K562 (cell line): ENCODE measurements around the gene FN3KRP. TPM values are rescaled to one million over a fixed set of nuclear protein-coding genes. Genes with fewer than 3 reads are reported as not detected.
A peak's percentile ranks its signal among the peaks of the same experiment; 100 is the strongest.

Experiments used
- ATF6 ChIP-seq: sonication (generic); formaldehyde crosslinking; IDR thresholded peaks from 2 replicates; pipeline ENCODE4 v1.4.0; 2020; ENCODE audit warnings: mild to moderate bottlenecking, missing genetic modification reagents
- E2F6 ChIP-seq, 2 experiments: IDR thresholded peaks; 2 replicates each; pipeline ENCODE4 v1.6.1; 2011; ENCODE audit warnings: borderline replicate concordance in 1 of 2, control low read depth in 1 of 2, low read depth in 1 of 2, low read length in 1 of 2, mild to moderate bottlenecking in 1 of 2, mixed read lengths in 1 of 2, moderate library complexity in 1 of 2; ENCODE audit not compliant: insufficient read depth in 1 of 2, insufficient read length in 1 of 2, poor library complexity in 1 of 2, severe bottlenecking in 1 of 2; ENCODE audit errors: extremely low read depth in 1 of 2
- ETV5 ChIP-seq: sonication (generic); formaldehyde crosslinking; IDR thresholded peaks from 2 replicates; pipeline ENCODE4 v1.4.0; 2020; ENCODE audit warnings: low read depth, mild to moderate bottlenecking, missing genetic modification reagents
- POLR2AphosphoS2 ChIP-seq: IDR thresholded peaks from 2 replicates; pipeline ENCODE4 v1.6.1; 2012; ENCODE audit warnings: low read length, improper control_type of control experiment
- TFAP4 ChIP-seq: sonication (generic); formaldehyde crosslinking; IDR thresholded peaks from 2 replicates; pipeline ENCODE4 v1.8.0; 2022; ENCODE audit warnings: missing genetic modification reagents, mild to moderate bottlenecking, moderate library complexity, borderline replicate concordance
- ZBTB7A ChIP-seq: IDR thresholded peaks from 2 replicates; pipeline ENCODE4 v1.6.1; 2011; ENCODE audit warnings: low read depth, mild to moderate bottlenecking, low read length, moderate library complexity, borderline replicate concordance; ENCODE audit not compliant: control insufficient read depth
- ZC3H8 ChIP-seq: fragments of 450-650 bp; IDR thresholded peaks from 2 replicates; pipeline ENCODE4 v1.6.1; 2017
- ZNF197 ChIP-seq: fragments of 200-800 bp; sonication (Bioruptor generic); IDR thresholded peaks from 2 replicates; pipeline ENCODE4 v1.6.1; 2016; ENCODE audit warnings: low read depth, missing genetic modification characterization, missing compliant biosample characterization
- polyA plus RNA-seq, 8 experiments: library from polyadenylated mRNA; depleted of rRNA in 4 of 8; stranded (reverse) in 5 of 8; unstranded in 3 of 8; fragments of >200 nt; fragmentation: Nextera tagmentation in 2 of 8; fragmentation: Illumina TruSeq in 1 of 8; extraction: Ambion mirVana in 2 of 8; extraction: Trizol in 1 of 8; gene quantifications; 2 replicates each; pipeline versions ENCODE4 v1.2.1 to v1.2.3, GENCODE V29; 2011 to 2014; ENCODE audit warnings: inconsistent platforms in 1 of 8, missing spikeins in 1 of 8
- total RNA-seq, 7 experiments: library from RNA; depleted of rRNA in 6 of 7; stranded (reverse); fragments of >200 nt in 6 of 7; fragmentation: Illumina TruSeq in 2 of 7; extraction: Trizol in 2 of 7; gene quantifications; 2 replicates each; pipeline versions ENCODE4 v1.2.1 to v1.2.3, GENCODE V29; 2011 to 2021; ENCODE audit warnings: low replicate concordance in 1 of 7
- TF ChIP-seq, protein P1 (sequence below): sonication (generic); formaldehyde crosslinking; IDR thresholded peaks from 2 replicates; pipeline ENCODE4 v1.8.0; 2022; ENCODE audit warnings: mild to moderate bottlenecking, missing genetic modification reagents
- TF ChIP-seq, protein P2 (sequence below): sonication (generic); formaldehyde crosslinking; IDR thresholded peaks from 2 replicates; pipeline ENCODE4 v1.9.0; 2022; ENCODE audit warnings: mild to moderate bottlenecking, missing genetic modification reagents

Gene FN3KRP
- total and polyA plus RNA-seq, 9 of the 15 experiments (the other 6 are each of a cell fraction or from before 2014, with no cell fraction given): 2.0 to 32.1 (median 24.9) TPM

DNA sequence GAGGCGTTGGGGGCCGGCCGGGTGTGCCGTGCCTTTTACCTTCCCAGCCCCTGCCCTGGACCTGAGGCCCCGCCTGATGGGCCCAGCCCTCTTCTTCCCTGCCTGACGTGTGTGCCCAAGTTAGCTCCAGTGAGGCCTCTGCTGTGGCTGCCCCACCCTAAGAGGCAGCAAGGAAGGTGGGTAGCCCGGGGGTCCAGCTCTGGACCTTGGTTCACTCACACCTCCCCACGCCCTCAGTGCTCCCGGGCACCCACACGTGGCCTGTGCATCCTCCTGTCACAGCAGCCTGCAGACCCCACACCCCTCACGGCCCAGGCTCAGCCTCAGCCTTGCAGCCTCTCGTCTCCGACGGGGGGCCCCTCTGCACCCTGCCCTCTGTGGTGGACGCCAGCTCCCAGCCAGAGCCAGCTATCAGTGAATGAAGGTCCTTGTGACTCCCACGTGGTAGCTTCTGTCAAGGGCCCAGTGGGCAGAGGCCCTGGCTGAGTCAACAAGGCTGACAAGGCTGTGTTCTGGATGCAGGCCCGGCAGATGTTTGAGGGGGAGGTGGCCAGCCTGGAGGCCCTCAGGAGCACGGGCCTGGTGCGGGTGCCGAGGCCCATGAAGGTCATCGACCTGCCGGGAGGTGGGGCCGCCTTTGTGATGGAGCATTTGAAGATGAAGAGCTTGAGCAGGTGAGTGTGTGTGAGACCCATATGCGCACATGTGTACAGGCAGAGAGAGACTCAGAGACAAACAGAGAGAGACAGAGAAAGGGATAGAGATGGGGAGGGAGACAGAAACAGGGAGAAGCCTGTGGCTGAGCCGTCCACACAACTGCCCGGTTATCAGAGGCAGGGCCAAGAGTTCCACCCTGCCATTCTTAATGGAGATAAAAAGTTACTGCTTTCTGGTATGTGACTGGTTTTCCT, 21.7 kb downstream of the FN3KRP start (continued):
- TF ChIP-seq, protein P1, sequence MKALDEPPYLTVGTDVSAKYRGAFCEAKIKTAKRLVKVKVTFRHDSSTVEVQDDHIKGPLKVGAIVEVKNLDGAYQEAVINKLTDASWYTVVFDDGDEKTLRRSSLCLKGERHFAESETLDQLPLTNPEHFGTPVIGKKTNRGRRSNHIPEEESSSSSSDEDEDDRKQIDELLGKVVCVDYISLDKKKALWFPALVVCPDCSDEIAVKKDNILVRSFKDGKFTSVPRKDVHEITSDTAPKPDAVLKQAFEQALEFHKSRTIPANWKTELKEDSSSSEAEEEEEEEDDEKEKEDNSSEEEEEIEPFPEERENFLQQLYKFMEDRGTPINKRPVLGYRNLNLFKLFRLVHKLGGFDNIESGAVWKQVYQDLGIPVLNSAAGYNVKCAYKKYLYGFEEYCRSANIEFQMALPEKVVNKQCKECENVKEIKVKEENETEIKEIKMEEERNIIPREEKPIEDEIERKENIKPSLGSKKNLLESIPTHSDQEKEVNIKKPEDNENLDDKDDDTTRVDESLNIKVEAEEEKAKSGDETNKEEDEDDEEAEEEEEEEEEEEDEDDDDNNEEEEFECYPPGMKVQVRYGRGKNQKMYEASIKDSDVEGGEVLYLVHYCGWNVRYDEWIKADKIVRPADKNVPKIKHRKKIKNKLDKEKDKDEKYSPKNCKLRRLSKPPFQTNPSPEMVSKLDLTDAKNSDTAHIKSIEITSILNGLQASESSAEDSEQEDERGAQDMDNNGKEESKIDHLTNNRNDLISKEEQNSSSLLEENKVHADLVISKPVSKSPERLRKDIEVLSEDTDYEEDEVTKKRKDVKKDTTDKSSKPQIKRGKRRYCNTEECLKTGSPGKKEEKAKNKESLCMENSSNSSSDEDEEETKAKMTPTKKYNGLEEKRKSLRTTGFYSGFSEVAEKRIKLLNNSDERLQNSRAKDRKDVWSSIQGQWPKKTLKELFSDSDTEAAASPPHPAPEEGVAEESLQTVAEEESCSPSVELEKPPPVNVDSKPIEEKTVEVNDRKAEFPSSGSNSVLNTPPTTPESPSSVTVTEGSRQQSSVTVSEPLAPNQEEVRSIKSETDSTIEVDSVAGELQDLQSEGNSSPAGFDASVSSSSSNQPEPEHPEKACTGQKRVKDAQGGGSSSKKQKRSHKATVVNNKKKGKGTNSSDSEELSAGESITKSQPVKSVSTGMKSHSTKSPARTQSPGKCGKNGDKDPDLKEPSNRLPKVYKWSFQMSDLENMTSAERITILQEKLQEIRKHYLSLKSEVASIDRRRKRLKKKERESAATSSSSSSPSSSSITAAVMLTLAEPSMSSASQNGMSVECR: peak; percentile 88
- TF ChIP-seq ATF6 (CRISPR knock-in tag) (peak; percentile 78; the same call in 1 of the 2 replicates), E2F6 (IDR thresholded peaks at IDR 0.05; ENCODE audit: borderline replicate concordance in 1 of 2, extremely low read depth in 1 of 2, insufficient read depth in 1 of 2, insufficient read length in 1 of 2, low read depth in 1 of 2, low read length in 1 of 2, poor library complexity in 1 of 2, severe bottlenecking in 1 of 2) (peak; percentile 55 to 76), ZC3H8 (no peak), ETV5 (CRISPR knock-in tag) (peak; percentile 34; the same call in 1 of the 2 replicates), POLR2AphosphoS2 (no peak), ZNF197 (no peak), ZBTB7A (peak; percentile 17; the same call in 1 of the 2 replicates), TFAP4 (peak; percentile 91)
- TF ChIP-seq, protein P2, sequence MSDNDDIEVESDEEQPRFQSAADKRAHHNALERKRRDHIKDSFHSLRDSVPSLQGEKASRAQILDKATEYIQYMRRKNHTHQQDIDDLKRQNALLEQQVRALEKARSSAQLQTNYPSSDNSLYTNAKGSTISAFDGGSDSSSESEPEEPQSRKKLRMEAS (CRISPR knock-in tag): peak; percentile 98
